Smooth muscle cell of the pulmonary artery (primary cell): ENCODE measurements around the gene MRPL43. TPM values are rescaled to one million over a fixed set of nuclear protein-coding genes. Genes with fewer than 3 reads are reported as not detected.

Source experiments
- total RNA-seq: library from RNA; depleted of rRNA; stranded (reverse); fragments of >200 nt; gene quantifications from 2 replicates; pipeline ENCODE4 v1.2.3, GENCODE V29; 2014

MRPL43 gene
- 51.2 and 52.2 TPM in 2 replicates for total RNA-seq

GRCh38 chr10:100986952-100987684 lies at the start of gene MRPL43, which contains the start of gene TWNK:
MRPL43 (minus strand) TSS chr10:100987497; CDS start chr10:100987443, 54 bp downstream.
TWNK (plus strand) TSS chr10:100987543; CDS start chr10:100988211, 668 bp downstream.

GRCh38 chr10:101031128-101031795 lies 44.0 kb upstream of the MRPL43 start, which contains the start of the genes PDZD7 and SFXN3:
PDZD7 (minus strand) TSS chr10:101031129; CDS start chr10:101030219, 910 bp downstream.
SFXN3 (plus strand) TSS chr10:101031234; CDS start chr10:101034695, 3,461 bp downstream.

GRCh38 chr10:100999742-101000126 lies 12.4 kb upstream of the MRPL43 start, which contains the start of gene LZTS2:
LZTS2 (plus strand) TSS chr10:100999808; CDS start chr10:101002539, 2,731 bp downstream.

GRCh38 chr10:100969187-100970075 lies 17.9 kb downstream of the MRPL43 start, which contains the start of gene SEMA4G:
SEMA4G (plus strand) TSS chr10:100969504; CDS start chr10:100972913, 3,409 bp downstream.

Other genes with a start within 250 kb of the MRPL43 start
- not detected in 2 replicates for gene PAX2, start 241.9 kb downstream of the MRPL43 start, total RNA-seq
- 24.4 and 27.2 TPM in 2 replicates for gene SLF2, start 74.5 kb downstream of the MRPL43 start, total RNA-seq
- 2.2 and 3.0 TPM in 2 replicates for gene SEMA4G, start 18.0 kb downstream of the MRPL43 start, total RNA-seq
- 5.6 and 11.8 TPM in 2 replicates for gene TWNK, start within 50 bp of the MRPL43 start, total RNA-seq
- gene LZTS2, start 12.3 kb upstream of the MRPL43 start, total RNA-seq = 129 and 152 TPM in 2 replicates
- gene PDZD7, start 43.6 kb upstream of the MRPL43 start, total RNA-seq = 2.8 and 5.5 TPM in 2 replicates
- 97.7 and 107 TPM in 2 replicates for gene SFXN3, start 43.7 kb upstream of the MRPL43 start, total RNA-seq
- 26.8 and 29.1 TPM in 2 replicates for gene KAZALD1, start 74.5 kb upstream of the MRPL43 start, total RNA-seq
- not detected in 2 replicates for gene TLX1, start 143.8 kb upstream of the MRPL43 start, total RNA-seq
- gene LBX1, start 242.0 kb upstream of the MRPL43 start, total RNA-seq = not detected in 2 replicates